ENCODE data around the gene C4orf46.
A peak's percentile ranks its signal among the peaks of the same experiment; 100 is the strongest.

Gene C4orf46

DNA sequence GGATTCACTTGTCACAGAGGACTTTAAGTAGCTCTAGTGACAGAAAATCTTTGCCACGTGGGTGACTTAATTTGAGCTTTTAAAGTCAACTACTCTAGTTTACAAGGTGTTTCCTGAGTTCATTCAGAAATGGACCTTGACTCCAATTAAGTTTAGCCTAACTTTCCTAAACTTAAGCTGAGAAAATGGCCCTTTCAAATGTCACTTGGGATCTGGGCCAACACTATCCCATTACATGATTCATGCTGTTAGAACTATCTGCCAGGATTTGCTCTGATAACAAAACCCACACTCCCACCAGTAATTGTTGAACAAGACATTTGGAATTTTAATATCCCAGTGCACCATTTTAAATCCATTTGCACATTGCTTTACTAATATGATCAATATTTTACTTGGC, 40.8 kb downstream of the C4orf46 start (continued):
- TF ChIP-seq, protein P1, sequence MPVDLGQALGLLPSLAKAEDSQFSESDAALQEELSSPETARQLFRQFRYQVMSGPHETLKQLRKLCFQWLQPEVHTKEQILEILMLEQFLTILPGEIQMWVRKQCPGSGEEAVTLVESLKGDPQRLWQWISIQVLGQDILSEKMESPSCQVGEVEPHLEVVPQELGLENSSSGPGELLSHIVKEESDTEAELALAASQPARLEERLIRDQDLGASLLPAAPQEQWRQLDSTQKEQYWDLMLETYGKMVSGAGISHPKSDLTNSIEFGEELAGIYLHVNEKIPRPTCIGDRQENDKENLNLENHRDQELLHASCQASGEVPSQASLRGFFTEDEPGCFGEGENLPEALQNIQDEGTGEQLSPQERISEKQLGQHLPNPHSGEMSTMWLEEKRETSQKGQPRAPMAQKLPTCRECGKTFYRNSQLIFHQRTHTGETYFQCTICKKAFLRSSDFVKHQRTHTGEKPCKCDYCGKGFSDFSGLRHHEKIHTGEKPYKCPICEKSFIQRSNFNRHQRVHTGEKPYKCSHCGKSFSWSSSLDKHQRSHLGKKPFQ (tag by site-specific recombination; IDR thresholded peaks at IDR 0.05), result no peak
- TF ChIP-seq ZNF350 (tag by site-specific recombination; IDR thresholded peaks at IDR 0.05) (no peak), MYNN (tag by site-specific recombination; IDR thresholded peaks at IDR 0.05; ENCODE audit: borderline replicate concordance) (no peak), GLI2 (tag by site-specific recombination; IDR thresholded peaks at IDR 0.05; ENCODE audit: borderline replicate concordance, low read depth) (no peak), ZNF10 (tag by site-specific recombination; IDR thresholded peaks at IDR 0.05) (no peak), OSR2 (tag by site-specific recombination; IDR thresholded peaks at IDR 0.05) (peak; percentile 52; the same call in 1 of the 2 replicates), ZSCAN23 (tag by site-specific recombination; IDR thresholded peaks at IDR 0.05) (no peak), ZNF561 (tag by site-specific recombination; IDR thresholded peaks at IDR 0.05; ENCODE audit: borderline replicate concordance) (no peak)
- TF ChIP-seq, protein P2, sequence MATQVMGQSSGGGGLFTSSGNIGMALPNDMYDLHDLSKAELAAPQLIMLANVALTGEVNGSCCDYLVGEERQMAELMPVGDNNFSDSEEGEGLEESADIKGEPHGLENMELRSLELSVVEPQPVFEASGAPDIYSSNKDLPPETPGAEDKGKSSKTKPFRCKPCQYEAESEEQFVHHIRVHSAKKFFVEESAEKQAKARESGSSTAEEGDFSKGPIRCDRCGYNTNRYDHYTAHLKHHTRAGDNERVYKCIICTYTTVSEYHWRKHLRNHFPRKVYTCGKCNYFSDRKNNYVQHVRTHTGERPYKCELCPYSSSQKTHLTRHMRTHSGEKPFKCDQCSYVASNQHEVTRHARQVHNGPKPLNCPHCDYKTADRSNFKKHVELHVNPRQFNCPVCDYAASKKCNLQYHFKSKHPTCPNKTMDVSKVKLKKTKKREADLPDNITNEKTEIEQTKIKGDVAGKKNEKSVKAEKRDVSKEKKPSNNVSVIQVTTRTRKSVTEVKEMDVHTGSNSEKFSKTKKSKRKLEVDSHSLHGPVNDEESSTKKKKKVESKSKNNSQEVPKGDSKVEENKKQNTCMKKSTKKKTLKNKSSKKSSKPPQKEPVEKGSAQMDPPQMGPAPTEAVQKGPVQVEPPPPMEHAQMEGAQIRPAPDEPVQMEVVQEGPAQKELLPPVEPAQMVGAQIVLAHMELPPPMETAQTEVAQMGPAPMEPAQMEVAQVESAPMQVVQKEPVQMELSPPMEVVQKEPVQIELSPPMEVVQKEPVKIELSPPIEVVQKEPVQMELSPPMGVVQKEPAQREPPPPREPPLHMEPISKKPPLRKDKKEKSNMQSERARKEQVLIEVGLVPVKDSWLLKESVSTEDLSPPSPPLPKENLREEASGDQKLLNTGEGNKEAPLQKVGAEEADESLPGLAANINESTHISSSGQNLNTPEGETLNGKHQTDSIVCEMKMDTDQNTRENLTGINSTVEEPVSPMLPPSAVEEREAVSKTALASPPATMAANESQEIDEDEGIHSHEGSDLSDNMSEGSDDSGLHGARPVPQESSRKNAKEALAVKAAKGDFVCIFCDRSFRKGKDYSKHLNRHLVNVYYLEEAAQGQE (tag by site-specific recombination; IDR thresholded peaks at IDR 0.05), result no peak
- TF ChIP-seq, protein P3, sequence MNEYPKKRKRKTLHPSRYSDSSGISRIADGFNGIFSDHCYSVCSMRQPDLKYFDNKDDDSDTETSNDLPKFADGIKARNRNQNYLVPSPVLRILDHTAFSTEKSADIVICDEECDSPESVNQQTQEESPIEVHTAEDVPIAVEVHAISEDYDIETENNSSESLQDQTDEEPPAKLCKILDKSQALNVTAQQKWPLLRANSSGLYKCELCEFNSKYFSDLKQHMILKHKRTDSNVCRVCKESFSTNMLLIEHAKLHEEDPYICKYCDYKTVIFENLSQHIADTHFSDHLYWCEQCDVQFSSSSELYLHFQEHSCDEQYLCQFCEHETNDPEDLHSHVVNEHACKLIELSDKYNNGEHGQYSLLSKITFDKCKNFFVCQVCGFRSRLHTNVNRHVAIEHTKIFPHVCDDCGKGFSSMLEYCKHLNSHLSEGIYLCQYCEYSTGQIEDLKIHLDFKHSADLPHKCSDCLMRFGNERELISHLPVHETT (tag by site-specific recombination; IDR thresholded peaks at IDR 0.05), result no peak

DNA sequence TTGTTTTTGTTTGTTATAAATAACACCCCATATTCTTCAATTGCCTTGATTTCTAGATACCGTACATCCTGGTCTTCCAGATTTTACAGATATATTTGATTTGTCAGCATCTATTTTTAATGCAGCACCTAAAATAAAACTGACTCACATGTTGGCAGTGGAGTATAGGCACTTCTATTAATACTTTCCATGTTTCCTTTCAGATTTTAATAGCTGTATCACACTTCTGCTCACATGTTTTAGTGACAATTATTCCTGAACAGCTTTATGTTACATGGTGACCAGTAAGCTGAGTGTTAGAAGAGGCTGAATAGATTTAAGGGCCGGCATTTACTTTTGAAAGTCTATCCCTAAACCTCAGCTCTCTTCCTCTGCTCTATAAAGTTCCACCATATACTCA, 46.1 kb downstream of the C4orf46 start:
- H3K4me3 ChIP-seq (ENCODE audit: low read depth, low read length), result no peak overlapping the region
- no peak overlapping the region for H3K27ac ChIP-seq (ENCODE audit: extremely low read depth, low read depth, low read length)
- POLR2A ChIA-PET, result no interaction called here
- H3K9me3 ChIP-seq (ENCODE audit: control insufficient read depth, insufficient read depth, low read depth, low read length), result no peaks in the 10 kb centered on the region
- peaks cover 3% of the 10 kb centered on the region for H3K4me1 ChIP-seq (ENCODE audit: control insufficient read depth, insufficient read depth, low read length)
- H3K36me3 ChIP-seq (ENCODE audit: control insufficient read depth in 2 of 2, insufficient read depth in 1 of 2, low read length in 2 of 2), result no peaks in the 10 kb centered on the region
- CTCF ChIA-PET, result interaction anchor here (0.6 to 2.1 kb wide), 13 partner anchors 16 to 998 kb away, joined by 3 to 9 read pairs (median 3); no protein-coding TSS in a partner anchor
- TF ChIP-seq GFI1B (tag by site-specific recombination; IDR thresholded peaks at IDR 0.05), result no peak
- no peak for TF ChIP-seq ZNF529 (tag by site-specific recombination; IDR thresholded peaks at IDR 0.05; ENCODE audit: insufficient replicate concordance)
- no peak for TF ChIP-seq ZBTB17 (tag by site-specific recombination; IDR thresholded peaks at IDR 0.05)
- TF ChIP-seq YY1 (tag by site-specific recombination; IDR thresholded peaks at IDR 0.05), result no peak
- no peak for TF ChIP-seq KLF16 (tag by site-specific recombination; IDR thresholded peaks at IDR 0.05)
- TF ChIP-seq, protein P4, sequence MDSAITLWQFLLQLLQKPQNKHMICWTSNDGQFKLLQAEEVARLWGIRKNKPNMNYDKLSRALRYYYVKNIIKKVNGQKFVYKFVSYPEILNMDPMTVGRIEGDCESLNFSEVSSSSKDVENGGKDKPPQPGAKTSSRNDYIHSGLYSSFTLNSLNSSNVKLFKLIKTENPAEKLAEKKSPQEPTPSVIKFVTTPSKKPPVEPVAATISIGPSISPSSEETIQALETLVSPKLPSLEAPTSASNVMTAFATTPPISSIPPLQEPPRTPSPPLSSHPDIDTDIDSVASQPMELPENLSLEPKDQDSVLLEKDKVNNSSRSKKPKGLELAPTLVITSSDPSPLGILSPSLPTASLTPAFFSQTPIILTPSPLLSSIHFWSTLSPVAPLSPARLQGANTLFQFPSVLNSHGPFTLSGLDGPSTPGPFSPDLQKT (IDR thresholded peaks at IDR 0.05; ENCODE audit: borderline replicate concordance, low read depth, low read length), result no peak
- TF ChIP-seq, protein P5, sequence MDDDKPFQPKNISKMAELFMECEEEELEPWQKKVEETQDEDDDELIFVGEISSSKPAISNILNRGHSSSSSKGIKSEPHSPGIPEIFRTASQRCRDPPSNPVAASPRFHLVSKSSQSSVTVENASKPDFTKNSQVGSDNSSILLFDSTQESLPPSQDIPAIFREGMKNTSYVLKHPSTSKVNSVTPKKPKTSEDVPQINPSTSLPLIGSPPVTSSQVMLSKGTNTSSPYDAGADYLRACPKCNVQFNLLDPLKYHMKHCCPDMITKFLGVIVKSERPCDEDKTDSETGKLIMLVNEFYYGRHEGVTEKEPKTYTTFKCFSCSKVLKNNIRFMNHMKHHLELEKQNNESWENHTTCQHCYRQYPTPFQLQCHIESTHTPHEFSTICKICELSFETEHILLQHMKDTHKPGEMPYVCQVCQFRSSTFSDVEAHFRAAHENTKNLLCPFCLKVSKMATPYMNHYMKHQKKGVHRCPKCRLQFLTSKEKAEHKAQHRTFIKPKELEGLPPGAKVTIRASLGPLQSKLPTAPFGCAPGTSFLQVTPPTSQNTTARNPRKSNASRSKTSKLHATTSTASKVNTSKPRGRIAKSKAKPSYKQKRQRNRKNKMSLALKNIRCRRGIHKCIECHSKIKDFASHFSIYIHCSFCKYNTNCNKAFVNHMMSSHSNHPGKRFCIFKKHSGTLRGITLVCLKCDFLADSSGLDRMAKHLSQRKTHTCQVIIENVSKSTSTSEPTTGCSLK (tag by site-specific recombination; IDR thresholded peaks at IDR 0.05), result no peak
- TF ChIP-seq, protein P6, sequence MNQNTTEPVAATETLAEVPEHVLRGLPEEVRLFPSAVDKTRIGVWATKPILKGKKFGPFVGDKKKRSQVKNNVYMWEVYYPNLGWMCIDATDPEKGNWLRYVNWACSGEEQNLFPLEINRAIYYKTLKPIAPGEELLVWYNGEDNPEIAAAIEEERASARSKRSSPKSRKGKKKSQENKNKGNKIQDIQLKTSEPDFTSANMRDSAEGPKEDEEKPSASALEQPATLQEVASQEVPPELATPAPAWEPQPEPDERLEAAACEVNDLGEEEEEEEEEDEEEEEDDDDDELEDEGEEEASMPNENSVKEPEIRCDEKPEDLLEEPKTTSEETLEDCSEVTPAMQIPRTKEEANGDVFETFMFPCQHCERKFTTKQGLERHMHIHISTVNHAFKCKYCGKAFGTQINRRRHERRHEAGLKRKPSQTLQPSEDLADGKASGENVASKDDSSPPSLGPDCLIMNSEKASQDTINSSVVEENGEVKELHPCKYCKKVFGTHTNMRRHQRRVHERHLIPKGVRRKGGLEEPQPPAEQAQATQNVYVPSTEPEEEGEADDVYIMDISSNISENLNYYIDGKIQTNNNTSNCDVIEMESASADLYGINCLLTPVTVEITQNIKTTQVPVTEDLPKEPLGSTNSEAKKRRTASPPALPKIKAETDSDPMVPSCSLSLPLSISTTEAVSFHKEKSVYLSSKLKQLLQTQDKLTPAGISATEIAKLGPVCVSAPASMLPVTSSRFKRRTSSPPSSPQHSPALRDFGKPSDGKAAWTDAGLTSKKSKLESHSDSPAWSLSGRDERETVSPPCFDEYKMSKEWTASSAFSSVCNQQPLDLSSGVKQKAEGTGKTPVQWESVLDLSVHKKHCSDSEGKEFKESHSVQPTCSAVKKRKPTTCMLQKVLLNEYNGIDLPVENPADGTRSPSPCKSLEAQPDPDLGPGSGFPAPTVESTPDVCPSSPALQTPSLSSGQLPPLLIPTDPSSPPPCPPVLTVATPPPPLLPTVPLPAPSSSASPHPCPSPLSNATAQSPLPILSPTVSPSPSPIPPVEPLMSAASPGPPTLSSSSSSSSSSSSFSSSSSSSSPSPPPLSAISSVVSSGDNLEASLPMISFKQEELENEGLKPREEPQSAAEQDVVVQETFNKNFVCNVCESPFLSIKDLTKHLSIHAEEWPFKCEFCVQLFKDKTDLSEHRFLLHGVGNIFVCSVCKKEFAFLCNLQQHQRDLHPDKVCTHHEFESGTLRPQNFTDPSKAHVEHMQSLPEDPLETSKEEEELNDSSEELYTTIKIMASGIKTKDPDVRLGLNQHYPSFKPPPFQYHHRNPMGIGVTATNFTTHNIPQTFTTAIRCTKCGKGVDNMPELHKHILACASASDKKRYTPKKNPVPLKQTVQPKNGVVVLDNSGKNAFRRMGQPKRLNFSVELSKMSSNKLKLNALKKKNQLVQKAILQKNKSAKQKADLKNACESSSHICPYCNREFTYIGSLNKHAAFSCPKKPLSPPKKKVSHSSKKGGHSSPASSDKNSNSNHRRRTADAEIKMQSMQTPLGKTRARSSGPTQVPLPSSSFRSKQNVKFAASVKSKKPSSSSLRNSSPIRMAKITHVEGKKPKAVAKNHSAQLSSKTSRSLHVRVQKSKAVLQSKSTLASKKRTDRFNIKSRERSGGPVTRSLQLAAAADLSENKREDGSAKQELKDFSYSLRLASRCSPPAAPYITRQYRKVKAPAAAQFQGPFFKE (tag by site-specific recombination; IDR thresholded peaks at IDR 0.05; ENCODE audit: borderline replicate concordance), result no peak
- no peak for TF ChIP-seq ZNF629 (tag by site-specific recombination; IDR thresholded peaks at IDR 0.05)
- no peak for TF ChIP-seq ZBTB21 (tag by site-specific recombination; IDR thresholded peaks at IDR 0.05)
- no peak for TF ChIP-seq KLF10 (tag by site-specific recombination; IDR thresholded peaks at IDR 0.05)
- TF ChIP-seq ZNF174 (tag by site-specific recombination; IDR thresholded peaks at IDR 0.05), result no peak

Data from HEK293 (cell line).